ENCODE results near the gene ADCY4.

GRCh38 chr14:24312736-24313507 is 21.9 kb downstream of the ADCY4 start:
- no peak for TF ChIP-seq EZH2 (IDR thresholded peaks at IDR 0.05; ENCODE audit: insufficient read depth, poor library complexity, severe bottlenecking)
- no peak for TF ChIP-seq EZH2phosphoT487 (IDR thresholded peaks at IDR 0.05; ENCODE audit: insufficient read depth, low read depth)

All from GM23248 (cell line).